AG09309 (cell line): Measurements from ENCODE around the gene PC.

Experiments used
- DNase-seq: peaks from one replicate; pipeline ENCODE4 v3.0.0-alpha.2; 2010; ENCODE audit warnings: low read depth
- H3K4me3 ChIP-seq: 2 replicates; pipeline ENCODE4 v1.5.1; 2011; ENCODE audit warnings: mild to moderate bottlenecking, low read depth, low read length, moderate library complexity; ENCODE audit not compliant: control insufficient read depth
- TF ChIP-seq, protein P1 (sequence below): IDR thresholded peaks from 2 replicates; pipeline ENCODE4 v1.5.1; 2011; ENCODE audit warnings: mild to moderate bottlenecking, low read depth, low read length, inconsistent platforms; ENCODE audit not compliant: insufficient read depth, control insufficient read depth; ENCODE audit errors: missing control alignments

Gene PC

DNA sequence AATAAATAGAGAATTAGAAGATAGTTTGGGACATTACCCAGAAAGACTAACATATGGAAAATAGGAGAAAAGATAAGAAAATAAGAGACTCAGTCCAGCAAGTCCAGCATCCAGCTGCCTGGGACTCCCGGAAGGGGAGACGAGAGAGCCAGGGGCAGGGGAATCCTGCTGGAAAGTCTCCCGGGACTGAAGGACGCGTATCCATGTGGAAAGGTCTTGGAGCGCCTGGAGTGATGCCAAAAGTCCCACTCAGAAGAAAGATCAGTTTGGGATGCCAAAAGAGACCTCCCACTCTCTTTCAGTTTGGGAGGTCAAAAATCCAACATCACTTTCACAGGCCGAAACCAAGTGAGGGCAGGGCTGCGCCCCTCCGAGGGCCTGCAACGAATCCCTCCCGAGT lies 70.7 kb downstream of the PC start:
- TF ChIP-seq, protein P1, sequence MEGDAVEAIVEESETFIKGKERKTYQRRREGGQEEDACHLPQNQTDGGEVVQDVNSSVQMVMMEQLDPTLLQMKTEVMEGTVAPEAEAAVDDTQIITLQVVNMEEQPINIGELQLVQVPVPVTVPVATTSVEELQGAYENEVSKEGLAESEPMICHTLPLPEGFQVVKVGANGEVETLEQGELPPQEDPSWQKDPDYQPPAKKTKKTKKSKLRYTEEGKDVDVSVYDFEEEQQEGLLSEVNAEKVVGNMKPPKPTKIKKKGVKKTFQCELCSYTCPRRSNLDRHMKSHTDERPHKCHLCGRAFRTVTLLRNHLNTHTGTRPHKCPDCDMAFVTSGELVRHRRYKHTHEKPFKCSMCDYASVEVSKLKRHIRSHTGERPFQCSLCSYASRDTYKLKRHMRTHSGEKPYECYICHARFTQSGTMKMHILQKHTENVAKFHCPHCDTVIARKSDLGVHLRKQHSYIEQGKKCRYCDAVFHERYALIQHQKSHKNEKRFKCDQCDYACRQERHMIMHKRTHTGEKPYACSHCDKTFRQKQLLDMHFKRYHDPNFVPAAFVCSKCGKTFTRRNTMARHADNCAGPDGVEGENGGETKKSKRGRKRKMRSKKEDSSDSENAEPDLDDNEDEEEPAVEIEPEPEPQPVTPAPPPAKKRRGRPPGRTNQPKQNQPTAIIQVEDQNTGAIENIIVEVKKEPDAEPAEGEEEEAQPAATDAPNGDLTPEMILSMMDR = no peak
- no peak overlapping the region for H3K4me3 ChIP-seq
- no peak for DNase-seq

DNA sequence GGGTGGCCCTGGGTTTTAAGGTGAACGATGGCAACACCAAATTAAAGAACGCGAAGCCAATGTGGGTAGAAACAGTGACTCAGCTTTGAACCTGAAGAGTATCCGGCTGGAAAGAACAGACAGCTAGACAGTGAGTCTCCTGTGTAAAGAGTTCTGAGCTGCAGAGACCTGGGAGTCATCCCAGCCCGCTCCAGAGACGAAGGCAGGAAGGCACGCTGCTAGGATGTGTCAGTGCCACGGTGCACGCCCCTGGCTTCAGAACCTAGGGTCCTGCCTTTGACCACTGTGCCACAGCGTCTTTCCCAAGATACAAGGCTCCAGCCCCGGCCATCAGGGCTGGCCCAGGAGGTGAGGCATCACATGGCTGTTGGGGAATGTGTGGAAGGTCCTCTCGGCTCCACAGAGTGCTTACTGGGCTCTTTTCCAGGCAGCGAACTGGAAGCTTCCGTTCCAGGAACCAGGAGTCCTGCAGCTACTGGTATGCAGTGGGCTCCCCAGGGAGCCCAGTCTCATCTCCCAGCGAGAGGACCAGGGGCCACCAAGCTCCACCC lies 71.4 kb downstream of the PC start:
- no peak for DNase-seq

DNA sequence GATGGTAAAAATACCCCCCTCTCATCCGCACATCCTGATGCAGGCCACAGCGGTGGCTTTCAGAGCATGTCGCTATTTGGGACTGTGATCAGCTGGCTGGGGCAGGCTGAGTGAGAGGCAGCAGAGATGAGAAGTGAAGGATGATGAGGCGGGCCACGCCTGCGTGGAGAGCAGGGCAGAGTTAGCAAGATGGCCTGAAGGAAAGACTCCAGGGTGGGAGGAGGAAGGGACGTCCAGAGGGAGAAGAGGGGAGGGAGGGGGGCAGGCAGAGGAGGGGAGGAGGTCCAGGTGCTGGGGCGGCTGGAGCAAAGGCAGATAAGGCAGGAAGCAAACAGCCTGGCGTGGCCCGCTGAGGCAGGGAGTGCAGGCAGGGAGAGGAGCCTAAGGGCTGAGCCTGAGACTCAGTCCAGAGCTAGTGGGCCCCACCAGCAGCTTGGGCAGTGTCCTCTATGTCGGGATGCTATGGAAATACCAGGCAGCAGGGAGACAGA lies 72.2 kb downstream of the PC start:
- TF ChIP-seq, protein P1 = no peak
- H3K4me3 ChIP-seq = no peak overlapping the region
- DNase-seq = no peak

More for the DNA sequence above, 71.4 kb downstream of the PC start:
- TF ChIP-seq, protein P1 = no peak
- no peak overlapping the region for H3K4me3 ChIP-seq

DNA sequence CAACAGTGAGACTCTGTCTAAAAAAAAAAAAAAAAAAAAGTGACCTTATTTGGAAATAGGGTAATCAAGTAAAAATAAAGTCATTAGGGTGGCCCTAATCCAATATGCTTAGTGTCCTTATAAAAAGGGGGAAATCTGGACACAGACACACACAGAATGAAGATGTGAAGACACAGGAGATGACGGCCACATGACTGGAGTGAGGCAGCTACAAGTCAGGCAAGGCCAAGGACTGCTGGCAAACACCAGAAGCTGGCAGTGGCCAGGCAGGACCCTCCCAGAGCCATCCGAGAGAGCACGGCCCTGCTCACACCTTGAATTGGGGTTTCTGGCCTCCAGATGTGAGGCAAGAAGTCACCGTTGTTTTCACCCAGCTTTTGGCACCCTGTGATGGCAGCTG lies 72.7 kb downstream of the PC start:
- H3K4me3 ChIP-seq = no peak overlapping the region
- TF ChIP-seq, protein P1 = no peak
- DNase-seq = no peak

DNA sequence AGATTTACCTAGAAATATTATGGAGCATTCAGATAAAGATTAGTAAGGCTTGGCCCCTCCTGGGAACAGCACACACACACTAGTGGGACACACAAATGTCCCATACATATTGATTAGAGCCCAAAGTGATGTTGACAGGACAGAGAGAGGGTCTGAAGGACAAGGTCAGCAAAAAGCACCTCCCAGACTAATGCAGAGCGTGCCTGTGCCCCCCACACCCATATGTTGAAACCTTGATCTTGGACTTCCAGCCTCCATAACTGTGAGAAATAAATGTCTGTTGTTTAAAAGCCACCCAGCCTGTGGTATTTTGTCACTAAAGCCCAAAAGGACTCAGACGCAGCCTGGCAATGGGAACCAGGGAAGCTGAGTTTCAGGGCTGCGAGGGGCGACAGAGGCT lies 73.7 kb downstream of the PC start:
- DNase-seq = no peak
- TF ChIP-seq, protein P1 = no peak
- H3K4me3 ChIP-seq = no peak overlapping the region

DNA sequence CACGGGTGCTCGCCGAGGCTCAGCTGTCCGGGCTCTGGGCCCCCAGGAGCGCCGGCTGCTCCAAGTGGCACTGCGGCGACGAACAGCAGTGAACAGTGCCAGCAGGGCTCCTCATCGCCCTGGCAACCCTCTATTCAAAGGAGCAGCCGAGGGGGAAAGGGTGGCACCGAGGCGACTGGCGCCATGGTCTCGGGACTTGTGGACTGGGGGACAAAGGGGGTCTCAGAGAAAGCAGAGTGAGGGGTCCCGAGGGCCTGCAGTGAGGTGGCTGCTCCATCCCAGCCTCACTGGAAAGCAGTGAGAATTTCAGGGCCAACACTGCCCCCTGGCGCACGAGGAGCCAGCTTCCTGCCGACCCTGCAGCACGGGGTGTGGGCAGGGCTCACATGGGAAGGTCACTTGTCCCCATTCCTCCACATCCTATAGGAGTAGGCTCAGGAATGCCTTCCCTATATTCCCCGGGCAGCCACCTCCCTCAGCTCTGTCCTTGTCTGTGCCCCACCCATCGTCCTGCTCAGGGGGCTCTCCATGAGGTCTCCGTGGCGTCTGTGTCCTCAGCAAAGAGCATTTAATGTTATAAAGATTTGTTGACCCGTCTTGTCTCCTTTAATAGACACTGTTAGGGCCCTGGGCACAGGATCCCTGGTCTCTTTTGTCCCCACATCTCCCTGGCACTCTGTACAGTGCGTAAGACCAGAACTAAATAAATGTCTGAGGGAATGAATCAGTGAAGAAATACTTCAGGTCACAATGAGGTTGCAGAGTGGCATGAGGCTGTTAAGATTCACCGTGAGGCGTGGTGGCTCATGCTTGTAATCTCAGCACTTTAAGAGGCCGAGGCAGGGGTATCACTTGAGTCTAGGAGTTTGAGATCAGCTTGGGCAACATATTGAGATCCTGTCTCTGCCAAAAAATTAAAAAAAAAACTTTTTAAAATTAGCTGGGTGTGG lies 74.9 kb downstream of the PC start:
- peak; percentile 34 for DNase-seq
- H3K4me3 ChIP-seq = no peak overlapping the region
- TF ChIP-seq, protein P1 = peak; percentile 67
